Measurements from ENCODE around the gene ITGB5.
"Not testable (repeated sequence)": the region's sequence is repeated elsewhere in the genome, so short reads cannot be mapped to it uniquely, and the experiment has no call there.

Gene ITGB5

DNA sequence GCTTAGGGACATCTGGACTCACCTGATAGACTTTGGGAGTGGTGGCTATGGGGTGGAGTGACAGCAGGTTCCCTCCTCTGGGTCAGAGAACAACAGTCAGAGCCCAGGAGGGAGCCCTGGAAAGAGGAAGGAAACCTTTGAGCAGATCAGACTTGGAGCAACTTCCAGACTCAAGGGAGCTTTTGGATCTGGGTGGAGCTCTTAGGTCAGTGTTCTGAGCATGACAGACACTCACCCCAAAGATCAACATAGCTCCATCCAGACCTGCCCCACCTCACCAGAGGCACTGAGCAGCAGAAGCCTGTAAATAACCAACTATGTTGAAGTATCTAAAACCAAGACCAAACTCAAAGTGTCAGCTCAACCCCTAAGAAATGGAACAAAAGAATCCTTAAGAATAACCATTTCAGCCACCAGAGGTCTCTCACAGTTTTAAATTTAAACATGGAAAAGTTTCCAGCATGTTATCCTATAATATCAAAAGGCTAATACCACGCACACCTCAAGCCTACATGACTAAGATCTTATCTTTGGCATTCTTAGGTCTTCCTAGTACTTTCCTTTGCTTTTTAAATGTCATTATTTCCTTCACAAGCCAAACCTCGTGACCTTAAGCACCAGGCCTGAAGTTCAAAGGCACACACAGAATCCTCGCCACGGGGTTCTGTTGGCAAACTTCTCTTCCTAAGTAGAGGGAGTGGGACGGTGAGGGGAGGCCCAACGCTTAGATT, 100.5 kb downstream of the ITGB5 start:
- DNase-seq (ENCODE audit: low read depth), result no peak

DNA sequence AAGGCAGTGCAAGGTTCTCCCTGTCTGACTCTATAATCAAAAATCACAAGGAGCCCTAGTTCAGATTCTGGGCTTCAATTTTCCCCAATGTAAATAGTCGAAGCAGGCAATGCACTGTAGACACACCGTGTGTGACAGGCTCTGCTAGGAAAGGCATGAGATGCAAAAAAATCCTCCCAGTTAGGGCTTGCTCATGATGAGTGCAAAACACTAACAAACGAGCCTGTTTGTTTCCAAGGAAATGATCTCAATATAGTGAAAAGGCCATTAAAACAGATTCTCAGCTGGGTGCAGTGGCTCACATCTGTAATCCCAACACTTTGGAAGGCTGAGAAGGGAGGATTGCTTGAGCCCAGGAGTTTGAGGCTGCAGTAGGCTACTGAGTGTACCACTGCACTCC, 101.2 kb downstream of the ITGB5 start:
- no peak for DNase-seq (ENCODE audit: low read depth)

DNA sequence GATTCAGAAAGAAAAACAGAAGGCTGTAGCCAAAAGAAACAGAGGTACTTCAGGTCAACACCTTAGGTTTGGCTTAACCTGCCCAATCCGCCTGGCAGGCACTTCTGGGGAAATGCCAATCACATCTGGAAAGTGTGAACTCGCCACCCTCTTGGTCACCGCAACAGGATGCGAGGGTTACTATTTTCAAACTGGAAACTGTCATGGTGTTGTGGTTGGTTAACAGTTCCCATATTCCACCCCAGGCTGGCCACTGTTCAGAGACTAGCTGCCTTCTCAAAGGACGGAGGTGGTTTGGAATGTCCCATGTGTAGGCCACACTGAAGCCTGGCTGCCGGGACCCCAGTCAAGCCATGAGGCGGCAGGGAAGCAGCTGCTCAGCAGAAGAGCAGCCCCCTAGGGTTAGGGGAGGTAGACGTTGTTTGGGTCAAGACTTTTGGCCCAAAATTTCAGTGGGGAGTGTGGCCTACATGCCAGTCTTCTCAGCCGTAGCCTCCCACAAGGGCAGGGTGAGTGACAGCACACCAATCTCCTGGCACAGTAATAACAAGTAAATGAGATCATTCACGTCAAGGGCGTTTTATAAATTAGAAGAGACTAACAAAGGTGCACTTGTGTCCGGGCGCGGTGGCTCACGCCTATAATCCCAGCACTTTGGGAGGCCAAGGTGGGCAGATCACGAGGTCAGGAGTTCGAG, 102.3 kb downstream of the ITGB5 start:
- no peak for DNase-seq (ENCODE audit: low read depth)

DNA sequence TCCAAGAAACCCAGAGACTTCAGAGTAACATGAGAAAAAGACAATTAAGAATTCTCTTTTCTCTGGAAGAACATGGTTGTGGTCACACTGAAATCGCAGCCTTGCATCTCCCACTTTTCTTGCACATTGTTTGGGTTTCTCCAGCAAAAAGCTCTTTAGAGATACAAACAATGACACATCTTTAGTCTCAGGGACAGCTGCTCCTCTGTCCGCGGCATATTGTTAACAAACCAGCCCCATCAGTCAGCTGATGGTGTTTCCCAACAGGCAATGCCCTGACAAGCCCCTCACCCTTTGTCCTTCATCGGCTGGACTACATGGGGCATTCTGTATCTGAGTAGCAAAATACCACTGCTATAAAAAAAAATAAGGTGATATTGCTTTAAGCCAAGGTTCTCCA, 103.5 kb downstream of the ITGB5 start:
- no peak for DNase-seq (ENCODE audit: low read depth)

DNA sequence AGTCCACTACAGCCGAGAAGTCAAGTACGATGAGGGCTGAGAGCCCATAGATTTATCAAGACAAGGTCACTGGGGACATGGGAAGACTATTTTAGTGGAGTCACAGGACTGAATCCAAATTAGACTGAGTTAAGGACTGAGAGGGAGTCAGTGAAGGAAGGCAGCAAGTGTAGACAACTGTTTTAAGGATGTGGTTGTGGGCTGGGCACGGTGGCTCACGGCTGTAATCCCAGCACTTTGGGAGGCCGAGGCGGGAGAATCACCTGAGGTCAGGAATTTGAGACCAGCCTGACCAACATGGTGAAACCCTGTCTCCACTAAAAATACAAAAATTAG, 104.8 kb downstream of the ITGB5 start:
- not testable (repeated sequence) for DNase-seq (ENCODE audit: low read depth)

DNA sequence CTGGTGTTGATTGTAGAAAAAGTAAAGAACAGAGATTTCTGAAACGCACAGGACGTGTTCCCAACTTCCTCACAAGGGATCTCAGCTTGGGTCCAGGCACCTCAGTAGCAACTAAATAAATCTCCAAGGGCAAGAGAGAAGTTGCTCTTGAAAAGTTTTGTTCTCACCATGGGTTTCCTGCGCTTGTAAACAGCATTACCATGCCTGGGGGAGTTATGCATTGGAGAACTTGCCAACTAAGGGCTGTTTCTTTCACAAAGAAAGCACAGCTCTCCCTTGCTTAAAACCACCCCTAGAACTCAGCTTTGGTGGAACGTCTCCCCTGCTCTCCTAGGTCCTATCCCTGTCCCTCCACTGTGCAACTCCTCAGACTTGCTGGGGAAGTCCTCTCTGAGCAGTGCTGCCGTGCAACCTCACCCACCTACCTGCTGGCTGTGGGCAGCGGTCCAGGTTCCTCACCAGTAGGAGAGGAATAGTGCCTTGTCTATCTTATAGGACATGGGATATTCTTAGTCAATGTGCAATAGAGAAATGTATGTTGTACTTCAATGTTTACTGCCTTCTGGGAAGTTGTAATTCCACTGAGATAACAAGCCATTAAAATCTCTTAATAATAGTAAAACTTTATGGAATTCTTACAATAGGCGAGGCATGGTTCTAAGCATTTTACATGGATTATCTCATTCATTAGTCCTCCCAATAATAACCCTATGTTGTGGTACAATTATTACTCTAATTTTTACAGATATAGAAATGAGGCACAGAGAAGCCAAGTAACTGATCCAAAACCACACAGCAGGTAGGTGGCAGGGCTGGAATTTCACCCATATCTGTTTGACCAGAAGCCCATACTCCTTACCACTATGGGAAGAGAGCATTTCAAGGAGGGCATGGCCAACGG, 105.4 kb downstream of the ITGB5 start:
- DNase-seq (ENCODE audit: low read depth), result no peak

DNA sequence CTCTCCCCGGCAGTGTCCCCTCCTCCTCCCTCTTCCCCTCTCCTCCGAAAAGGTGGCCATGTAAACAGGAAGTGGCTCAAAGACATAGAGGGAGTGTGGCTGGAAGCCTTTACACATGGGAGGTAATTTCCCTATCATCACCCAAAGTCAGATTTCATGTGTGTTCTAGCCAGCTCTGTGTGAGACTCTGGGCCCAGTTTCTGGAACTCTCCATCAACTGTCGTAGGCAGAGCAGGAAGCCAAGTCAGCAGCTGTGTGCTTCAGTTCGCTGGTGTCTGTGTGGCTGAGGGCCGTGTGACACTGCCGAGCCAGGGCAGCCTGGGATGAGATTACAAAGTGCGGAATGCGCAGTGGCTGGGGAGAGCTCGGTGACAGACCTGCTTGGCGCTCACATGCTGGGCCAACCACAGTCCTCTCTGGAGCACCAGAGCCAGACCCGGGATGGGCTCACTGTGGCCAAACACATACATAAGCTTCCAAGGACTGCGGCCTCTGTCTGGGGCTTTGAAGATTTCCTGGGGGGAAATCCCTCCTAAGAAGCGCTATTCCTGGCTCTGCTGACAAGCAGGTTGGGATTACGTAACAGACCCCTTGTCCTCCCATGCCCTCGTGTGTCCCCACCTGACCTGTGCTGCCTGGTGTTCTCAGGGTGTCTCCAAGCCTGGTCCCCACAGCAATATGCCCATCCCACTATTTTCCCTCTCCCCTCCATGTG, 106.2 kb downstream of the ITGB5 start:
- peak; percentile 66 for DNase-seq (ENCODE audit: low read depth)

DNA sequence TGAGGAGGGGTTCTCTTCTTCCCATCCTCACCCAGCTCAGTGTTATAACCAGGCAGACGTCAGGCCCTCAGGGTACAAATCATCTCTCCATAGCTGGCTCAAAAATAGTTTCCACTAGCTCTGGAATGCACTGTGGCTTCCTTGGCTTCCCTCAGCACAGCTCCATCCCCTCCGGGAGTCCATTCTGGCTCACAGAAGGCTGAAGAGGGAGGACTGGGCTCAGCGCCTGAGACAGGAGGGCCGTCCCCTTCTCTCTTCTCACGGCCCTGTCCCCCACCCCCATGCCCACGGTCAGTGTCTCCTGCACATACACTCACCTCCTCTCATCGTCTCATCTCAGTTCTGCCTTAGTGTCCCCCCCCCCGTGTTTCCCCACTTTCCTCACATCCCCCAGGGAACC, 106.8 kb downstream of the ITGB5 start:
- DNase-seq (ENCODE audit: low read depth), result peak; percentile 88

DNA sequence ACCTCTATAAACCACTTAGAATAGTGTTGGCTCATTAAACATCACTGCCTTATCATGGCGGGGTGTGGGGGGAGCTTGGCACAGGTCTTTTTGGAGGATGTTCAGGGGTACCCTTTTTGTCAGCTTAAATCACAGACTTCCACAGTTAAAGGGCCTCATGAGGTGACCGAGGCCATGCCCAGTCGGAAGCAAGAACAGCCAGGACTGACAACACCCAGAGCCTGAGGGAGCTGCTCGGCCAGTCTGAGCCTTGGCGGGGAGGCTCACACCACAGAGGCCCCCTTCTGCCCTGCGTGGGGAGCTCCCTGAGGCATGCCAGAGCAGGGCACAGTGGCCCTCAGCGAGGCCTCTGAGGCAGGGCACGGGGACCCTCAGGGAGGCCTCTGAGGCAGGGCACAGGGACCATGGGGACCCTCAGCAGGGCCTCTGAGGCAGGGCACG, 107.4 kb downstream of the ITGB5 start:
- DNase-seq (ENCODE audit: low read depth), result no peak

DNA sequence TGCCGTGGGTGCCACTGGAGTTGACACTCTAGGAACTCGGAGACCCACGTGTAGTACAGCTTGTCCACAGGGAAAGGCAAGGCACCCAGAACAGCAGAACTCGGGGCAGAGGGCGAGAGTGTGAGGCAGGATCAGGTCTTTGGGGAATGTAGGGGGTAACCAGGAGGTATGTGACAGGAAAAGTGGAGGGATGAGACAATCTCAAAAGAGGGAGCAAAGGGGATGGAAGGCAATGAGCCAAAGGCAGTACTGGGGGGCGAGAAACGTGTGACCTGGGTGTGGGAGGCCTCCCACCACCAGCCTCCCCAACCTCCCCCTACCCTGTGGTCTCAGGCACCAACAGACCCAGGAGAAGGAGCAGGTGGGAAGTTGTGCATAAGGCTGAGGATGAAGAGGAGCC, 108.0 kb downstream of the ITGB5 start:
- no peak for DNase-seq (ENCODE audit: low read depth)

DNA sequence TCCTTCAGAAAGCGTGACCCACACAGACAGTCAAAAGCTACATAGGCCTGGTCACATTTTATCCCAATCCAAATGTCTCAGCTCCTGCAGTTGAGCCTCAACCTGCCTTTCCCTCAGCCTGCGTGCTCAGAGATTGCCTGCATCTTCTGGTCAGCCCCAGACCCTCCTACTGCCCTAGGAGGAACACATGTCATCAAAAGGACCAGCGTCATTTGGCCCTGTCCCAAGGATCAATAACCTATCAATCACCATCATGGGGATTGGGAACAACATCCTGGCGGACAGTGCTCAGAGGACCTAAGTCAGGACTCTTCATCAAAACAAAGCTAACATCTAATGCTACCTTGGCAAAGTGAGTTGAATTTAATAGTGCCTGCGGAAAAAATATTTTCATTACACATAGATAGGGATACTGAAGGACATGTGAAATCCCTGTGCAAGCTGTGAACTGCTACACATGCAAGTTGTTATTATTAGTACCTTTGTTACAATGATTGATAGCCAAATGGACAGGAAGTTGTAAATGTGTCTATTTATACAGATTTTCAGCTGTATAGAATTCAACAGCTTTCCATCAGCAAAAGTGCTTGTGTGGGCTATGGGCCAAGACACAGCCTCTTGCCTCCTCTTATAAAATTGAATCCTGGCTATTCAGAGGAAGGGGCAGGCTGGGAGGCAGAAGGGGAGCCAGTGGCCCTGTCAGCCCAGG, 109.2 kb downstream of the ITGB5 start:
- DNase-seq (ENCODE audit: low read depth), result no peak

DNA sequence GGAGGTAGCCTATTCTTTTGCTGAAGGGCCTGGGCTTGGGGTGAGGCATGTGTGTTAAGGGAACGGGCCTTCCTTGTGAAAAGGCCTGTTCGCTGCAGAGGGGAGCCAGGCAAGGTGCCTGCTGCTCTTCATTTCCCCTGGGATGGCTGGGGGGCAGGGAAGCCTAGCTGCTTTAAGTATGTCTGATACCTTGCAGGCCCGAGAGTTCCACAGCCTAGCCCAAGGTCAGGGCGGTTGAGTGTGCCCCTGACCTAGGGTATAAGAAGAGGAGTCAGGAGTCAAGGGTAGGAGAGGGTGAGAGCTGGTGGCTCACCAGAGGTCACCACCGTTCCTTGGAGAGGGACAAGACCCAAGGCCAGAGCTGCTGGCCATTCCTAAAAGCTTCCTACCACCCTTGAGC, 110.3 kb downstream of the ITGB5 start:
- DNase-seq (ENCODE audit: low read depth), result no peak

DNA sequence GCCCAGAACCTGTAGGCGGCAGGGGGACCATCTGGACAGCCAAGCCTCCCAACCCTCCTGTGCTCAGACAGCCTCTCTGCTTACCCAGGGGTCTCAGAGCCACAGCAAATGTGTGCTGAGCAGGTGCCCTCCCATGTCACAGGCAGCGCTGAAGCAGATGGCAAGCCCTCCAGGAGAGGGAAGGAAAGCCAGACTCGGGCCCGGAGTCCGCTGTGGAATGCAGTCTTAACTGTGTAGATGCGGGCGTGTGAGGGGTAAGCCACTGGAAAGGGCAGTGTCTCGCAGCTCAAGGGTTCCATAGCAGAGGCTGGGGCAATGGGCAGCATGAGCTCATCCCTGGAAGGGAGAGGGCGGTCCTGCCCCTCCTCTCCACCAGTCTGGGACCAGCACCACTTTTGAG, 111.3 kb downstream of the ITGB5 start:
- DNase-seq (ENCODE audit: low read depth), result no peak

DNA sequence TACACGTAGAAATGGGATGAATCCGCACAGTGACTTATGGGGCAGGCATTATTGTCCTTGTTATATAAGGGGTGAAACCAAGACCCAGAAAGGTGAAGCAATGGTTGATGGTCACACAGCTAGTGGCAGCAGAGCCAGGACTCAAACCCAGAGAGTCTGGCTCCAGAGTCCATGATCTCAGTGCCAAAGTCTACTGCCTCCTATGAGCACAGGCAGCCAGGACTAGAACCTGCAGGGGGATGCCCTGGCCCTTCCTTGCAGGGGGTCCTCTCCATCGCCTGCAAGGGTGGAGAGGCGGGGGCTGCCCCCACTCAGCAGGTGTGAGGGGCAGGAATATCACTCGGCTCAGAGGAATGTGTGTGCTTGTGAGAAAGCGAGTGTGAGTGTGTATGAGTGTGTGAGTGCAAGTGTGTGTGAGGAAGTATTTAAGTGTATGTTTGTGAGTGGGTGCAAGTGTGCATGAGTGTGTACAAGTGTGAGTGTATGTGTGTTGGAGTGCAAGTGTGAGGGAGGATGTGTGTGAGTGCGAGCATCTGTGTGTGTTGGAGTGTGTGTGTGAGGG, 112.2 kb downstream of the ITGB5 start:
- no peak for DNase-seq (ENCODE audit: low read depth)

DNA sequence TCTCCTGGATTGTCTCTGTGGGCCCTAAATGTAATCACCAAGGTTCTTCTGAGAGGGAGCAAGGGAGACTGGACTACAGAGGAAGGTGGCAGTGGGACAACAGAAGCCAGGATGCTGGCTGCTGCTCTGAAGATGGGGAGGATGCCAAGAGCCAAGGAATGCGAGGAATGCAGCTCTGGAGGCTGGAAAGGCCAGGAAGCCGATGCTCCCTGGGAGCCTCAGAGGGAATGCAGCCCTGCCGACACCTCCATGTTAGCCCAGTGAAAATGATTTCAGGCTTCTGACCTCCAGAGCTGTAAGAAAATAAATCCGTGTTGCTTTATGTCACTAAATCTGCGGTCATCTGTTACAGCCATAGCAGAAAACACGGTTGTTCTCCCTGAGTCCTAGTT, 112.8 kb downstream of the ITGB5 start:
- DNase-seq (ENCODE audit: low read depth), result peak; percentile 73

DNA sequence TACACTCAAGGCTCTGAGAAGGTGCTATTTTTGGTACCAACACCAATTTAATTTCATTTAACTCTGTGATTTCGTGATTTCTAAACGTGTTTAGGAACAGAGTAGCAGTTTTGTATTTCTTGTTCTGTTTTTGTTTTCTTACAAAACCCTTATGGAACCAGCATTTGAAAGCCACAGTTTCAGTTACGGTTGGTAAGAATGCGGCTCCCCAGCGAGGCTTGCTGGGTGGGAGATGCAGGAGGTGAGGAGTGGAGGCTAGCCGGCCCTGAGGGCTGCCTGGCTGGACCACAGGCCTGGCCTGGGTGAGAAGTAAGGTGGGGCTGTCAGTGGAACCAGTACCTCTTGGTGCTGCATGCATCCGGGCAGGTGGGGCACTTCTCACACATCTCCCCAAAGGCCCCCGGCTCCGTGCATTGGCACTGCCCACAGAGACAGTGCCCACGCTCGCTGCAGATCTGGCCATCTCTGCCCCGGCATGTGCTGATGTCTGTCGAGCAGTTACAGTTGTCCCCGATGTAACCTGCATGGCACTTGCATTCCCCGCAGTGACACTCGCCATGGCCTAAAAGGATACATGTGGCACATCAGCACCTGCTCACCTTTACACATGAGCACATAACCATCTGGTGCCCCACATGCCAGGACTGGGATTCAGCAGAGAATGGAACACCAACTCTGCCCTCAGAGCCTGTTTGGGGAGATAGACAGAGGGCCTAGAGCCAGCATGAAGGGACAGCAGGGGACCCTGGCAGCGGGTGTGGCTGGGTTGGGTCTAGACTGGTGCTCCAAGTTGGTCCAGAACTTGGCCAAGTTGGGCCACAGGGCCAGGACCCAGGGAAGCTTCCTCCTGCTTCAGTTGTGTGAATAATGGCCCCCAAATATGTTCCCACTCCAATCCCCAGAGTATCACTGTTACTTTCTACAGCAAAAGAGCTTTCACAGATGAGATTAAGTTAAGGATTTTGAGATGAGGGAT, 113.5 kb downstream of the ITGB5 start:
- DNase-seq (ENCODE audit: low read depth), result no peak

DNA sequence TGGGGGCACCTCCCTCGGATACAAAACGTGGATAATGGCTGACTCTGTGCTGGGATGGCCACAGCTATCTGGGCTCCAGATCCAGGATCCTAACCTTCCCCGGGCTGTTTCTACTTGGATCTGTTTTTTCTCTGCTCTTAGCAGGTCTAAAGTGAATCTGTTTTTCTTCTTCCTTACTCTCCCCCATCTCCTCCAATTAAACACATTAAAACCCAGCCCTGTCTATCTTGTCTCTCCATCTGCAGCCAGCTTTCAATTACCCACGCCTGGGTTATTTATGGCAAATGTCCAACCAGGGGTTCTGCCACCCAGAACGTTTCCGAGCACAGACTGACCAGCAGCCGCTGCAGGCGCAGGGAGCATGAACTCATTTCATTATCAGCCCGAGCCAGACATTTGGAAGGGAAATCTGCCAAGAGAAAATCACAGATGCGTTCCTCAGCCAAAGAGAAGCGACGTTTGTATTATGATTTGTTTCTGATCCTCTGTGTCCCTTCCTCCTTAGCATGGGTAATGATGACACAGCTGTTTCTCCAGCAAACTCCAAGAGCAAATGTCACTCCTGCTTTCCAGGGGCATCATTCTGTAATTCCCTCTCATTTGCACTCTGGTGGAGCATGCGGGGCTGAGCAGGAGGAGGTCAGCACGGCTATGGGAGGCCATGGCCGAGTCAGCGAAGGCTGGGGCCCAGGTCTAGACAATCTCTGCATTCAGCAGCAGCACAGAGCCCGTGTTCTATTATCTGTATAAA, 114.9 kb downstream of the ITGB5 start:
- peak; percentile 72 for DNase-seq (ENCODE audit: low read depth)

DNA sequence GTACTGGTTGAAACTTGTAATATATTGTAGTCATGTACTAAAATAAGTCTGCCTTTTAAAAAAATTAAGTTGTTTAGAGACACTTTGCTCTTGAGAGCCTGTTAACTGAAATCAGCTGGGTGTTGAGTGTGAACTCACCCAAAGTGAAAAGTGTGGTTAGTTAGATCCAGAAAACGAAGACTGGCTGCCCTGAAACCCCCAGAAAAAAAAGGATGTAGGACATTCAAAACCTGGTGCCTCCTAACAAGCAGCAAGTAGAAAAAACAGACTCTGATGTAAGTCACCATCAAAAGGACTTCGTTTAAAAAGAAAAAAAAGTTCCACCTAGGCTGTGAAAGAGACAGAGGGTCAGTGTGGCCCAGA, 116.1 kb downstream of the ITGB5 start:
- no peak for DNase-seq (ENCODE audit: low read depth)

DNA sequence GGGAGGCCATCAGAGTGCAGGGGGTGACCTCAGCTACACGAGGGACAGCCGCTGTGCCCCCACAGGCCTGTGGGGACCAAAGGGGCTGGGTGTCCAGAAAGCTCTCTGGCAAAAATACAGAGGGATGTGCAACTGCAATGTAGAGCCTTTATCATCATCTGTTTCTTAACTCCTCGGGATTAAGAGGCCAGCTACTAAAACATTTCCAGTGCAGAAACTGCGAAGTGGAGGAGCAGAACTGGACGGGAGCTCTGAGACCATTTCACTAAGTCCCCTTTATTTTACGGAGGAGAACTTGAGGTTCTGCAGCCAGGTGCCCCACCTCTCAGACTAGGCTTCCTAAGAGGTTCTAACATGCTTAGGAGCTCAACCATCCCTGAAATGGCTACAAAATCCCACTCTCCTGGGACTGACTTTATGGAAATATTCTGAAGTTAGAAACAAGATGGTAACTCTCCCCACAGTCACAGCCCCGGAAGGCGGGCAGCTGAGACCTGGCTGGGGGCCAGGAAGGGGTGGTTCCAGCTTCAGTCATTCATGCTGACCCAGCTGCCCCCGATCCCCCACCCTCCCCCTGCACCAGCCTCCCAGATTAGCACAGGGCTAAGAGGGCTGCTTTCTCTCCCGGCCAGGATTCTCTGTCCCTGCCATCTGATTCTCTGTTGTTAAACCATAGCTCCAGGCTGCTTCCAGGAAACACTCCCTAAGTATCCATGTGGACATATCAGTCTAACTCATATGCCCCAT, 116.7 kb downstream of the ITGB5 start:
- DNase-seq (ENCODE audit: low read depth), result no peak

Measured in GM04504 (cell line).